ENCODE measurements around the gene STAG1.
A peak's percentile ranks its signal among the peaks of the same experiment; 100 is the strongest.
"Not testable (repeated sequence)": the region's sequence is repeated elsewhere in the genome, so short reads cannot be mapped to it uniquely, and the experiment has no call there.

Gene STAG1

GRCh38 chr3:136752172-136752421 is at the start of gene STAG1:
Gene STAG1 (minus strand): TSS chr3:136752378. CDS start chr3:136630898, 121,480 bp downstream.
- DNase-seq, result no peak

- DNase-seq, result not testable (repeated sequence)
These were observed 49.0 kb upstream of the STAG1 start for GRCh38 chr3:136801146-136801545.

- DNase-seq, result no peak
These were observed 40.6 kb upstream of the STAG1 start for GRCh38 chr3:136792556-136793330.

- no peak for DNase-seq
These were observed 38.6 kb upstream of the STAG1 start for GRCh38 chr3:136790786-136791185.

GRCh38 chr3:136789976-136790375 is 37.8 kb upstream of the STAG1 start:
- DNase-seq, result no peak

- DNase-seq, result no peak
These were observed 36.0 kb upstream of the STAG1 start for GRCh38 chr3:136788154-136788553.

- DNase-seq, result peak; percentile 15
These were observed 35.2 kb upstream of the STAG1 start for GRCh38 chr3:136787349-136787748.

GRCh38 chr3:136783708-136784191 is 31.6 kb upstream of the STAG1 start:
- DNase-seq, result no peak

- no peak for DNase-seq
These were observed 28.6 kb upstream of the STAG1 start for GRCh38 chr3:136780741-136781140.

GRCh38 chr3:136778865-136779264 is 26.7 kb upstream of the STAG1 start:
- no peak for DNase-seq

- DNase-seq, result no peak
These were observed 20.5 kb upstream of the STAG1 start for GRCh38 chr3:136772709-136773108.

GRCh38 chr3:136758160-136759102 is 6.3 kb upstream of the STAG1 start:
- peak; percentile 12 for DNase-seq

GRCh38 chr3:136755192-136755591 is 3.0 kb upstream of the STAG1 start:
- DNase-seq, result no peak

GRCh38 chr3:136753326-136753939 is 1.3 kb upstream of the STAG1 start:
- DNase-seq, result no peak

- DNase-seq, result peak; percentile 99
These were observed 496 bp upstream of the STAG1 start for GRCh38 chr3:136752422-136753325.

GRCh38 chr3:136751316-136752171 is 634 bp downstream of the STAG1 start:
- DNase-seq, result peak; percentile 77

GRCh38 chr3:136750897-136751315 is 1.3 kb downstream of the STAG1 start:
- DNase-seq, result no peak

GRCh38 chr3:136750209-136750896 is 1.8 kb downstream of the STAG1 start:
- DNase-seq, result peak; percentile 6

GRCh38 chr3:136749602-136750001 is 2.6 kb downstream of the STAG1 start:
- DNase-seq, result not testable (repeated sequence)

- no peak for DNase-seq
These were observed 3.1 kb downstream of the STAG1 start for GRCh38 chr3:136749091-136749490.

GRCh38 chr3:136745916-136746315 is 6.3 kb downstream of the STAG1 start:
- DNase-seq, result no peak
